Renal pelvis (tissue), 4 donors: ENCODE results near the gene ZNF516. TPM values are rescaled to one million over a fixed set of nuclear protein-coding genes. Genes with fewer than 3 reads are reported as not detected.

Experiments
- DNase-seq: peaks from one replicate; pipeline ENCODE4 v3.0.0-alpha.2; 2013
- polyA plus RNA-seq, 3 donors: library from polyadenylated mRNA; unstranded; fragments of 120-200 nt; gene quantifications; one replicate each; pipeline ENCODE4 v1.2.1, GENCODE V29; 2013; ENCODE audit not compliant: insufficient read length in 3 of 3

The ZNF516 gene
- polyA plus RNA-seq, 3 donors = 41.2 to 58.4 (median 42.6) TPM

GRCh38 chr18:76348267-76349066 is 146.6 kb downstream of the ZNF516 start:
- no peak for DNase-seq

GRCh38 chr18:76347341-76347740 is 147.7 kb downstream of the ZNF516 start:
- DNase-seq = no peak

DNA sequence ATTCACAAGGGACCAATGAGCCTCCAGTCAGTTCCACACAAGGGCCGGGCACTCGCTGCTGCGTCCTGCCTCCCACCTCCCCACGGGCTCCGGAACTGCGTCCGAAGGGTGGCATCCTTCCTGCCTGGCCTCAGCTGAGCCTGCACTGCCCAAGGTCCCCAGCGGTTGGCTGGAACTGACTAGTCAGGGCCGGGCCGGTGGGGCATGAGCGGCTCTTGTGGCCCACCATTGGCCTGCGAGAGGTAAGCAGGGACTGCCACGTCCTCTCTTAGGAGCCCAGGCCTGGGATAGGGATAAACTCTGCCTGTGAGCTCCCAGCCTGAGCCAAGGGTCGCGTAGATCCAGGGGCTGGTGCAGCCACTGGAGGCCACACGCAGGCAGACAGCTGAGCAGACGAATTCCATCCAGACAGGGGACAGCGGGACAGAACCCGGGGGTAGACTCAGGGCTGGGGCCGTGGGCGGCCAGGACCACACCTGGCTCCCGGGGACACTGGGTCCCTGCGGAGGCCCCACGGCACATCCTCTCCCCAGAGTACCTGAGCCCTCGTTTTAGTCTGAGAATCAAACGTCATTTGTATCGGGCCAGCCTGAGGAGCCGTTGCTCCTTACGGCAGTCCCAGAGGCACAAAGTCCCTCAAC is 148.4 kb downstream of the ZNF516 start:
- no peak for DNase-seq

- DNase-seq = no peak
Observed at GRCh38 chr18:76345901-76346300, 149.1 kb downstream of the ZNF516 start.

DNA sequence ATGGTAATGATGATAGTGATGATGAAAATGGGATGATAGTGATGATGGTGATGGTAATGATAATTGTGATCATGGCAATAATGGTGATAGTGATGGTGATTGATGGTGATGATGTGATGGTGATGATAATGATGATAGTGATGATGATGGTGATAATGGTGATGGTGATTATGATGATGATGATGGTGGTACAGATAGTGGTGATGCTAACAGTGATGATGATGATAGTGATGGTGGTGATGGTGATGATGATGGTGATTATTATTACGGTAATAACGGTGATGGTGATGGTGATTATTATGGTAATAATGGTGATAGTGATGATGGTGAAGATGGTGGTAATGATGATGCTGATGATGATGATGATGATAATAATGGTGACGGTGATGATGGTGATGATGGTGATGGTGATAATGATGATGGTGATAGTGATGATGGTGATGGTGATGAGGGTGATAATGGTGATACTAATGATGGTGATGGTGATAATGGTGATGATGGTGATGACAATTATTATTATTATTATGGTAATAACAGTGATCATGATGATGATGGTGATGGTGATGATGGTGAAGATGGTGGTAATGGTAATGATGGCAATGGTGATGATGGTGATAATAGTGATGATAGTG is 151.0 kb downstream of the ZNF516 start:
- DNase-seq = no peak

GRCh38 chr18:76340410-76340809 is 154.6 kb downstream of the ZNF516 start:
- no peak for DNase-seq

GRCh38 chr18:76339246-76339620 is 155.8 kb downstream of the ZNF516 start:
- no peak for DNase-seq

- DNase-seq = no peak
Observed at GRCh38 chr18:76338619-76339245, 156.3 kb downstream of the ZNF516 start.

GRCh38 chr18:76338088-76338487 is 157.0 kb downstream of the ZNF516 start:
- no peak for DNase-seq

- DNase-seq = no peak
Observed at GRCh38 chr18:76335859-76336640, 159.0 kb downstream of the ZNF516 start.

DNA sequence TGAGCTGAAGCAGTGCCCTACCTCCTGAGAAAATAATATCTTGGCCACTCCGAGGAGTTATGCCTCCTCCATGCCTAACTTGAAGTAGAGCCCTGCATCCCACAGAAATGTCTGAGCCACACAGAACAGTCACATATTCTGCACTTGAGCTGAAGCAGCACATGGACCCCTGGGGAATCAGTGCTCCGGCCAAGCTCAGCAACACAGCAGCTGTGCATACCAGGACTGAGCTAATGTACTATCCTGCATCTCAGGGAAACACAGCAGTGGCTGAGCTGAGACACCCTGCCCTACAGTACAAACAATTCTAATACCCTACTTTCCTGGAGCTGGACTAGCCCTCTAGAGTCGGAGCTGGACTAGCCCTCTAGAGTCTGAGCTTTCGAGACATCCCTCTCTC is 166.9 kb downstream of the ZNF516 start:
- DNase-seq = no peak

- DNase-seq = no peak
Observed at GRCh38 chr18:76323891-76324290, 171.2 kb downstream of the ZNF516 start.

DNA sequence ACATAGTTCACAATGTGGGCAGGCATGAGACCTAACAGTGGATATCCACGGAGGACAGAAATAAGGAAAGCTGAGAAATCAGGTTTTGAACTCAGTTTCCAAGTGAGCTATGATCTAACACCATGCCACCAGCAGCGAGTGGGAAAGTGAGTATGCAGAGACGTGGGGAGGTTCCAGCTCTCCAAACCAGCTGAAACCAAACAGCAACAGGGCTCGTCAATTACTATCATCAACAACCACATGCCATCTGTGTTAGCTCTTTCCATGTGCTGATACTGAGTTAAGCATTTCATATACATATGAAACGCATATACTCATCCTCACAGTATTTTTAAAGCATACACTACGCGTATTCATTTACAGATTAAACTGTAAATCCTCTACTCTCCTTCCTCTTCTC is 172.4 kb downstream of the ZNF516 start:
- DNase-seq = no peak

DNA sequence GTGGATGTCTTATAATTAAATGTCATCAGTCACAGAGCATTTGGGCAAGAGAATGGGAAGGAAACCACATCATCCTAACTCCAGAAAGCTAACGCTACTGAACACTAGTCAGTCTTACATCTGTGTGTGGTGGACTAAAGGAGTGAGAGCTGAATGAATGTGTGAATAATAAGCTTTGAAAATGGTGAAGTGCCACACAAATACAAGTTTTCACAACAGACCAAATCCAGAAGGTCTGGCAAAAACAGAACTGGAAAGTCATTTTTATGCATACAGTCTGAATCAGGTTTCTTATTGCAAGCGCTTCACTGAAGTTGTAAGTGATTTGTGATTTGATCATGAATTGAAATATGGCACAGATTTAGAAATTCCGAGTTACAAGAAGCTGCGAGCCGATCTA is 175.7 kb downstream of the ZNF516 start:
- DNase-seq = no peak

DNA sequence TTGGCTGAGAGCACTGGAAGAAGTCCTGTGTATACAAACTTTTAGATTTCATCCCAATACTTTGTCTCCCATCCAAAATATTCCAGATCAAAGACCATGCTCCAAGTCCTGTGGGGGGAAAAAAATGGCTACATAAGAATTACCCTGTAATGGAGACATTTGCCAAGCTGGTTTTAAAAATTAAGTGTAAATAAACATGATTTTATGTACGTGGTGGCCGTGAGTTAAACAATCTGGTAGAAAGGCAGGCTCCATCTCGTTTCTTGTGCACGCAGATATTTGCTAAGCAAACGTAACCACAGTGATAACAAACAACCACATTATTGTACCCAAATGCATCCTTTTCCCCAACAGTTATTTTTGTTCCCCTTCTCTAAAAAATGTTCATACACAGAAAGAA is 176.4 kb downstream of the ZNF516 start:
- DNase-seq = peak; percentile 42

DNA sequence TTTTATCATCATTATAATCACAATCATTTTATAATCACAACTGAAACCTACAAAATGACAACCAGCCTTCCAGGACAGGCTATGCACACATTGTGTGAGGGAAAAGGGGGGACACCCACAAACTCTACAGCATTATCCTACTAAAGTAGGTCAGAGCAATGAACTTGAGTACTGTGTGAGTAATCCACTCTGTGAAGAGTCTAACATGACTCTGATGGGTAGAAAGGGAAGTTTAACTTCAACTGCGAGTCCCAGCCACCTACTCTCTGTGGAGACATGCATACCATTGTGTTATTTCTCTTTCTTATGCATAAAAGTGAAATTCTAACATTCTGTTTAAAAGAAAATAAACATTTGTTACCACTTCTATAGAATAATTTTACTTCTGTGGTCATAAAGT is 177.9 kb downstream of the ZNF516 start:
- DNase-seq = no peak

- no peak for DNase-seq
Observed at GRCh38 chr18:76315722-76316230, 179.3 kb downstream of the ZNF516 start.

- no peak for DNase-seq
Observed at GRCh38 chr18:76314496-76314895, 180.5 kb downstream of the ZNF516 start.

DNA sequence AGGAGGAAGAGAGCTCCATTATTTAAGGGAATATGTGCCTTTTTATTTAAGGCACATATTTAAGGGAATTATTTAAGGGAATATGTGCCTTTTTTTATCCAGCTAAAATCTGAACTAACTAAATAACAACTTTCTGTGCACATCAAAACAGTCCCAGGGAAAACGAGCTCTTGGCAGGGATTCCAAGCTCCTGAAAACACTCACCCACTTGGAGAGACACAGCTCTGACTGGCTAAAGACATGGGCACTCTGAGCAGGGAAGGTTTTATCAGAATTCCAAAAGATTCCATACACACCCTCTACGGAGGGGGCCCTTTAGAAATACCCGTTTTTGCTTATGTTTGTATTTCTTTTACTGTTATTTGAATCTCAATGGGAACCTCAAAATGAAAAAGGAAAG is 181.0 kb downstream of the ZNF516 start:
- no peak for DNase-seq
